HFFc6 (cell line): ENCODE data around the gene PCAT7. TPM values are rescaled to one million over a fixed set of nuclear protein-coding genes. Genes with fewer than 3 reads are reported as not detected.

Experiments used
- DNase-seq: peaks from one replicate; pipeline ENCODE4 v3.0.0-alpha.2; 2018
- H3K27ac Mint-ChIP-seq: 2 replicates; pipeline ENCODE4 v1.8.0; 2020; ENCODE audit warnings: mild to moderate bottlenecking, mixed read lengths
- H3K27me3 Mint-ChIP-seq: 2 replicates; pipeline ENCODE4 v1.8.0; 2021; ENCODE audit warnings: mild to moderate bottlenecking, moderate library complexity, mixed read lengths; ENCODE audit not compliant: insufficient read depth
- H3K36me3 Mint-ChIP-seq: 2 replicates; pipeline ENCODE4 v1.8.0; 2021; ENCODE audit warnings: low read depth, mixed read lengths
- H3K4me1 Mint-ChIP-seq: 2 replicates; pipeline ENCODE4 v1.8.0; 2020; ENCODE audit warnings: low read depth, mixed read lengths
- H3K4me3 Mint-ChIP-seq: 2 replicates; pipeline ENCODE4 v1.8.0; 2020; ENCODE audit warnings: mild to moderate bottlenecking, moderate library complexity, mixed read lengths
- H3K9me3 Mint-ChIP-seq: 2 replicates; pipeline ENCODE4 v1.8.0; 2020; ENCODE audit warnings: mild to moderate bottlenecking, mixed read lengths
- total RNA-seq, 6 experiments: library from RNA; stranded (reverse); fragmentation: NEBNext Ultra II Directional; extraction: Animal tissue kit (Norgen Biotek cat#: 25700); gene quantifications; 2 replicates in 1 of 6; 3 replicates in 5 of 6; pipeline ENCODE4 v1.2.3, GENCODE V29; 2021
- TF ChIP-seq, protein P1 (sequence below): fragments of 200-600 bp; sonication (generic); IDR thresholded peaks from 2 replicates; pipeline ENCODE4 v1.5.0; 2021; ENCODE audit warnings: antibody characterized with exemption, mild to moderate bottlenecking

The PCAT7 gene
- total RNA-seq, 6 experiments from 2014 or later, result not detected

DNA sequence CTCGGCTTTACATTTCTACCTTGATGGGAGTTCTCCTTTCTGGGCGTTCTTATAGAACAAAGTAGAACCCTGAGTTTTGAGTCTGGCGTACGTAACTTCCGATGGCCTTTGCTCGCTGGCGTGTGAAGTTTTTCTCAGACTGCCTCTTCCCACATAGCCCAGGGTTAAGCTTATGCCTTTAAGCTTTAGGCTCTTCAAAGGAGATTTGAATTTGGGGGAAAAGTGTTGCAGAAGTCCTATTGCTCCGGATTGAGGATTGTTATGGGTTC is 52.5 kb downstream of the PCAT7 start:
- H3K9me3 Mint-ChIP-seq, result no peaks in the 10 kb centered on the region
- H3K27me3 Mint-ChIP-seq, result peaks cover 60% of the 10 kb centered on the region
- H3K36me3 Mint-ChIP-seq, result no peaks in the 10 kb centered on the region
- no peak for DNase-seq
- no peak overlapping the region for H3K27ac Mint-ChIP-seq
- no peak overlapping the region for H3K4me3 Mint-ChIP-seq
- TF ChIP-seq, protein P1, sequence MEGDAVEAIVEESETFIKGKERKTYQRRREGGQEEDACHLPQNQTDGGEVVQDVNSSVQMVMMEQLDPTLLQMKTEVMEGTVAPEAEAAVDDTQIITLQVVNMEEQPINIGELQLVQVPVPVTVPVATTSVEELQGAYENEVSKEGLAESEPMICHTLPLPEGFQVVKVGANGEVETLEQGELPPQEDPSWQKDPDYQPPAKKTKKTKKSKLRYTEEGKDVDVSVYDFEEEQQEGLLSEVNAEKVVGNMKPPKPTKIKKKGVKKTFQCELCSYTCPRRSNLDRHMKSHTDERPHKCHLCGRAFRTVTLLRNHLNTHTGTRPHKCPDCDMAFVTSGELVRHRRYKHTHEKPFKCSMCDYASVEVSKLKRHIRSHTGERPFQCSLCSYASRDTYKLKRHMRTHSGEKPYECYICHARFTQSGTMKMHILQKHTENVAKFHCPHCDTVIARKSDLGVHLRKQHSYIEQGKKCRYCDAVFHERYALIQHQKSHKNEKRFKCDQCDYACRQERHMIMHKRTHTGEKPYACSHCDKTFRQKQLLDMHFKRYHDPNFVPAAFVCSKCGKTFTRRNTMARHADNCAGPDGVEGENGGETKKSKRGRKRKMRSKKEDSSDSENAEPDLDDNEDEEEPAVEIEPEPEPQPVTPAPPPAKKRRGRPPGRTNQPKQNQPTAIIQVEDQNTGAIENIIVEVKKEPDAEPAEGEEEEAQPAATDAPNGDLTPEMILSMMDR, result no peak
- peaks cover 6% of the 10 kb centered on the region for H3K4me1 Mint-ChIP-seq

DNA sequence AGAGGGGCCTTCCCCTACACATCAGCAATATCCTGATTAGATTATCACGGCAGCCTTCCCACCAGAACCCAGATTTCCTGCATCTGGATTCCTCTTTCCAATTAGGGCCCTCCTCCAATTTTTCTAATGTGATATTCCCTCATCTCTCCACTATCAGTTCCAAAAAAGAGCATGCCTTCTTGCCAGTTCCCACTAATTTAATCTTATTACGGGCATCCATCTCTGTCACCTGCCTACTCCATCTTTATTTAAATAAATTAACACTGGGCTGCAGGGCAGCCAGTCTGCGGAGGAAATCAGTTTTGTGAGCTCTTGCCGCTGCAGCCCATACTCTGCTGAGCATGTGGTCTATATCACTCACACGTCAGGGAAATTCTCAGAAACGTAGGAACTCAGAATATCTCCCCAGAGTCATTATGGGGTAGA is 55.3 kb downstream of the PCAT7 start:
- no peak overlapping the region for H3K4me3 Mint-ChIP-seq
- DNase-seq, result no peak
- H3K9me3 Mint-ChIP-seq, result no peaks in the 10 kb centered on the region
- no peaks in the 10 kb centered on the region; the same call in 1 of the 2 replicates for H3K4me1 Mint-ChIP-seq
- no peak overlapping the region for H3K27ac Mint-ChIP-seq
- peaks cover 44% of the 10 kb centered on the region for H3K27me3 Mint-ChIP-seq
- TF ChIP-seq, protein P1, result no peak
- H3K36me3 Mint-ChIP-seq, result no peaks in the 10 kb centered on the region

DNA sequence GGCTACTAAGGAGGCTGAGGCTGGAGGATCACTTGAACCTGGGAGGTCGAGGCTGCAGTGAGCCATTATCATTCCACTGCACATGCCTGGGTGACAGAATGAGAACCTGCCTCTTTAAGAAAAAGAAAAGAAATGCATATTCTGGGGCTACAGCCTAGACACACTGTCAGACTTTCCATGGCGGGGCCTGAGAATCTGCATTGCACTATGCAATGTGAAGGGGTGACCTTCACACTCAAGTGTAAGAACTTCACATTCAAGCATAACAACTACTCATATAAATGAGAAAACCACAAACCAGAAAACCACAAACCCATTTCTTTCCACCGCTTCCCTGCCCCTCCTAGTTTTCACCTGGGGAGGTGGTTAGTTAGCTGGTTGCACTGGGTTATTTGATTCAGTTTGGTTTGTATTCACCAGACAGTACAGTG is 56.8 kb downstream of the PCAT7 start:
- H3K36me3 Mint-ChIP-seq, result no peaks in the 10 kb centered on the region
- no peak for DNase-seq
- H3K27me3 Mint-ChIP-seq, result peaks cover 32% of the 10 kb centered on the region
- no peaks in the 10 kb centered on the region; the same call in 1 of the 2 replicates for H3K4me1 Mint-ChIP-seq
- no peak overlapping the region for H3K27ac Mint-ChIP-seq
- TF ChIP-seq, protein P1, result no peak
- H3K9me3 Mint-ChIP-seq, result no peaks in the 10 kb centered on the region
- H3K4me3 Mint-ChIP-seq, result no peak overlapping the region

DNA sequence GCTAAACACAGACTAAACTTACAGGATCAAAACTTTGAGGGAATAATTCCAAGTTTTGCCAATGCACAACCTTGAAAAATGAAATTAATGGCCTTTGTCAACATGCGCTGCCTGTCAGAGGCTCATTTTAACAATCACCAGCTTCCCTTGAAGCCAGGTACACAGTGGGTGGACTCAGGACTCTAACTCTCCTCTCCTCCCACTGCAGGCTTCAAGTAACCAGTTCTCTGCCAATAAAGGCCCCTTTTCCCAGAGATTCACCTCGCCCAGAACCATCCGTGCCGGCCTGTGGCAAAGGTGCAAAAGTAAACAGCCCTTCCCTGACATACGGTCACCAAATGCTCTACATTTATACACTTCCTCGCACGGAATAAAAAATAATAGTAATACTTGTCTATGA is 57.2 kb downstream of the PCAT7 start:
- Mint-ChIP-seq H3K27me3 (peaks cover 28% of the 10 kb centered on the region), H3K27ac (no peak overlapping the region), H3K4me3 (no peak overlapping the region), H3K36me3 (no peaks in the 10 kb centered on the region), H3K9me3 (no peaks in the 10 kb centered on the region), H3K4me1 (no peaks in the 10 kb centered on the region)
- no peak for DNase-seq
- TF ChIP-seq, protein P1, result no peak

DNA sequence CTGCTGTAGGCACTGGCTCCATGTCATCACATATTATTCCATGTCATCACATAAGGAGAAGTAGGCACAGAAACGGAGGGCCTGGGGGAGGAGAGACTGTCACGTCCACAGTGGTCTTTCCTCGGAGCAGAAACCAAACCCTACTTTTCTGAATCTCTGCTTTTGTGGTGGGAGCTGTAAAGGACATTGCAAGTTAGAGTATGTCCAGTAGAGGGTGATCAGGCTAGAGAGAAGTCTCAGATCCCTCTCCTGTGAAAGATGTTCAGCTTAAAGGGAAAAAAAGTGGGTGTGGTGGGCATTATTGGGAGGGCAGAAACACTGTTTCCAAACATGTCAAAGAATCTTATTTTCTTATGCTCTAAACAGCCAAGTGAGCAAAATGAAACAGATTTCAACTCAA is 58.1 kb downstream of the PCAT7 start:
- no peak overlapping the region for H3K27ac Mint-ChIP-seq
- no peaks in the 10 kb centered on the region for H3K36me3 Mint-ChIP-seq
- no peaks in the 10 kb centered on the region for H3K4me1 Mint-ChIP-seq
- no peak for DNase-seq
- TF ChIP-seq, protein P1, result peak; percentile 42
- no peak overlapping the region for H3K4me3 Mint-ChIP-seq
- H3K9me3 Mint-ChIP-seq, result no peaks in the 10 kb centered on the region
- peaks cover 25% of the 10 kb centered on the region for H3K27me3 Mint-ChIP-seq

DNA sequence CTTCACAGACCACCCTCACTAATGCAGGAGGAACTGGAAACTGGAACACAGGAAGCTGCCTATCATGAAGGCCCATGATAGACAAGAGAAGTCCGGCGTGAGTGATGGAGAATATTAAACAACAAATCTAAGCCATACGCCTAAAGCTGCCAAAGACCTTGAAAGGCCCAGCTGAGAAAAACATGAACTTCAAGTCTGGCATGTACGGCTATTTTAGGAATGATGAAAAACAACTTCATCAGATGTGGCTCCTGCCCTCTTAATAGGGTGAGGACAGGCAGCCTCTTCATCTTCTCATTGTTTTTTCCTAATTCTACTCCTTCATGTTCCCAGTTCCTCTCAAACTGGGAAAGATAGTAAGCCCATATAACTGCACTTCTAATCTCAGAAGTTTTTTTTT is 64.1 kb downstream of the PCAT7 start:
- Mint-ChIP-seq H3K27ac (no peak overlapping the region), H3K36me3 (no peaks in the 10 kb centered on the region), H3K9me3 (no peaks in the 10 kb centered on the region), H3K27me3 (peaks cover 9% of the 10 kb centered on the region), H3K4me1 (no peaks in the 10 kb centered on the region), H3K4me3 (no peak overlapping the region)
- TF ChIP-seq, protein P1, result no peak
- no peak for DNase-seq
